ENCODE measurements around the gene PLIN5.
"Not testable (repeated sequence)": the region's sequence is repeated elsewhere in the genome, so short reads cannot be mapped to it uniquely, and the experiment has no call there.

The PLIN5 gene

DNA sequence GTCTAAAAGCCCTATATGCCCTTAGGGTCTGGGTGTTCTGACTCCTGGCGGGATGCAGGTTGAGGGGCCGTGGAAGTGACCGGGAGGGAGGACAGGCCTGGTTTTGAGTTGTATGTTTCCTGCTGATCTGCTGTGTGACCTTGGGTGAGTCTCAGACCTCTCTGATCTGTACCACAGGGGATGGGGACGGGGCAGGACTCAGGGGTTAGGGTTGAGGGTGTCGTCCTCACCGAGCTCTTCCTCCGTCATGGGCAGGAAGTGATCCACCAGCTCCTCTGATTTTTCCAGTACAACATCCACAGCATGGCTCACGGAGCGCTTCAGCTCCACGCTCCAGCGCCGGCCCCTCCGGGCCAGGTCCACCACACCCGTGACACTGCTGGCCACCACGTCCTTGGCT is 6.2 kb downstream of the PLIN5 start:
- no peak for DNase-seq
- Histone ChIP-seq H3K23ac (ENCODE audit: low read length) (no peak overlapping the region), H2AFZ (ENCODE audit: insufficient read depth, low read length, poor library complexity) (no peak overlapping the region), H3K4me1 (ENCODE audit: control insufficient read depth in 1 of 2, insufficient read depth in 2 of 2, low read length in 2 of 2) (no peaks in the 10 kb centered on the region), H3K18ac (ENCODE audit: low read length) (no peak overlapping the region), H3K79me2 (ENCODE audit: control insufficient read depth, insufficient read depth, low read length, poor library complexity) (no peaks in the 10 kb centered on the region), H3K4ac (ENCODE audit: low read depth, low read length) (no peak overlapping the region), H4K12ac (ENCODE audit: low read depth, low read length) (no peak overlapping the region), H3K79me1 (ENCODE audit: low read length) (no peaks in the 10 kb centered on the region), H2BK12ac (ENCODE audit: low read length) (no peak overlapping the region), H2BK120ac (ENCODE audit: insufficient read depth, low read length, poor library complexity) (no peak overlapping the region), H3K14ac (ENCODE audit: low read length) (no peak overlapping the region), H4K8ac (ENCODE audit: low read depth, low read length) (no peak overlapping the region), H3K36me3 (ENCODE audit: control insufficient read depth in 1 of 2, insufficient read depth in 2 of 2, low read length in 2 of 2) (no peaks in the 10 kb centered on the region), H4K91ac (ENCODE audit: low read depth, low read length) (no peak overlapping the region), H2BK5ac (ENCODE audit: low read depth, low read length, poor library complexity) (no peak overlapping the region), H3K4me2 (ENCODE audit: low read length) (no peak overlapping the region), H3K9ac (ENCODE audit: low read length) (no peak overlapping the region), H3K4me3 (ENCODE audit: low read depth, low read length) (no peak overlapping the region), H2AK5ac (ENCODE audit: low read length) (no peak overlapping the region), H3K27me3 (ENCODE audit: insufficient read depth, low read length) (peaks cover under 1% of the 10 kb centered on the region), H3K27ac (ENCODE audit: low read depth, low read length) (no peak overlapping the region), H3K9me3 (ENCODE audit: insufficient read depth, low read depth, low read length) (peaks cover 4% of the 10 kb centered on the region)
- WGBS (ENCODE audit: extremely low coverage, insufficient coverage, insufficient read length) = no CpG with 5 or more reads among the region's 15 CpGs

DNA sequence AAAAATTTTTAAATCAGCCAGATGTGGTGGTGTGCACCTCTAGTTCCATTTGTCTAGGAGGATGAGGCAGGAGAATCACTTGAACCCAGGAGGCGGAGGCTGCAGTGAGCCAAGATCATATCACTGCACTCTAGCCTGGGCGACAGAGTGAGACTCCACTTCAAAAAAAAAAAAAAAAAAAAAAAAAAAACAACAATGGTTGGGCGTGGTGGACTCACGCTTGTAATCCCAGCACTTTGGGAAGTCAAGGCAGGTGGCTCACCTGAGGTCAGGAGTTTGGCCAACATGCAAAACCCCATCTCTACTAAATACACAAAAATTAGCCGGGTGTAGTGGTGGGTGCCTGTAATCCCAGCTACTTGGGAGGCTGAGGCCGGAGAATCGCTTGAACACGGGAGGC is 7.6 kb downstream of the PLIN5 start:
- H2AFZ ChIP-seq (ENCODE audit: insufficient read depth, low read length, poor library complexity); H3K4ac ChIP-seq (ENCODE audit: low read depth, low read length); H2AK5ac ChIP-seq (ENCODE audit: low read length); H3K79me2 ChIP-seq (ENCODE audit: control insufficient read depth, insufficient read depth, low read length, poor library complexity); H3K14ac ChIP-seq (ENCODE audit: low read length); H3K4me2 ChIP-seq (ENCODE audit: low read length); H2BK120ac ChIP-seq (ENCODE audit: insufficient read depth, low read length, poor library complexity); H3K18ac ChIP-seq (ENCODE audit: low read length); H3K27ac ChIP-seq (ENCODE audit: low read depth, low read length); H3K27me3 ChIP-seq (ENCODE audit: insufficient read depth, low read length); DNase-seq; H4K91ac ChIP-seq (ENCODE audit: low read depth, low read length); H3K4me1 ChIP-seq (ENCODE audit: control insufficient read depth in 1 of 2, insufficient read depth in 2 of 2, low read length in 2 of 2); H4K8ac ChIP-seq (ENCODE audit: low read depth, low read length); H3K23ac ChIP-seq (ENCODE audit: low read length); H3K9ac ChIP-seq (ENCODE audit: low read length); H2BK12ac ChIP-seq (ENCODE audit: low read length); H3K9me3 ChIP-seq (ENCODE audit: insufficient read depth, low read depth, low read length); H3K36me3 ChIP-seq (ENCODE audit: control insufficient read depth in 1 of 2, insufficient read depth in 2 of 2, low read length in 2 of 2); H2BK5ac ChIP-seq (ENCODE audit: low read depth, low read length, poor library complexity); H3K79me1 ChIP-seq (ENCODE audit: low read length); H4K12ac ChIP-seq (ENCODE audit: low read depth, low read length); H3K4me3 ChIP-seq (ENCODE audit: low read depth, low read length): not testable (repeated sequence)
- WGBS (ENCODE audit: extremely low coverage, insufficient coverage, insufficient read length) = no CpG with 5 or more reads among the region's 8 CpGs

GRCh38 chr19:4525563-4526002 is 9.4 kb downstream of the PLIN5 start:
- no CpG with 5 or more reads among the region's 23 CpGs for WGBS (ENCODE audit: extremely low coverage, insufficient coverage, insufficient read length)
- Histone ChIP-seq H3K27me3 (ENCODE audit: insufficient read depth, low read length) (no peaks in the 10 kb centered on the region), H3K4ac (ENCODE audit: low read depth, low read length) (no peak overlapping the region), H3K36me3 (ENCODE audit: control insufficient read depth in 1 of 2, insufficient read depth in 2 of 2, low read length in 2 of 2) (no peaks in the 10 kb centered on the region), H2BK5ac (ENCODE audit: low read depth, low read length, poor library complexity) (no peak overlapping the region), H3K4me3 (ENCODE audit: low read depth, low read length) (no peak overlapping the region), H3K79me1 (ENCODE audit: low read length) (no peaks in the 10 kb centered on the region), H4K91ac (ENCODE audit: low read depth, low read length) (no peak overlapping the region), H2AFZ (ENCODE audit: insufficient read depth, low read length, poor library complexity) (no peak overlapping the region), H3K18ac (ENCODE audit: low read length) (no peak overlapping the region), H4K8ac (ENCODE audit: low read depth, low read length) (no peak overlapping the region), H3K4me1 (ENCODE audit: control insufficient read depth in 1 of 2, insufficient read depth in 2 of 2, low read length in 2 of 2) (peaks cover 1 to 4% of the 10 kb centered on the region in 2 experiments), H4K12ac (ENCODE audit: low read depth, low read length) (no peak overlapping the region), H3K9me3 (ENCODE audit: insufficient read depth, low read depth, low read length) (no peaks in the 10 kb centered on the region), H3K79me2 (ENCODE audit: control insufficient read depth, insufficient read depth, low read length, poor library complexity) (no peaks in the 10 kb centered on the region), H2BK12ac (ENCODE audit: low read length) (no peak overlapping the region), H2AK5ac (ENCODE audit: low read length) (no peak overlapping the region), H2BK120ac (ENCODE audit: insufficient read depth, low read length, poor library complexity) (no peak overlapping the region), H3K27ac (ENCODE audit: low read depth, low read length) (no peak overlapping the region), H3K9ac (ENCODE audit: low read length) (no peak overlapping the region), H3K4me2 (ENCODE audit: low read length) (no peak overlapping the region), H3K14ac (ENCODE audit: low read length) (no peak overlapping the region), H3K23ac (ENCODE audit: low read length) (no peak overlapping the region)
- DNase-seq = no peak

GRCh38 chr19:4524808-4525562 is 10.0 kb downstream of the PLIN5 start:
- H3K4me1 ChIP-seq (ENCODE audit: control insufficient read depth in 1 of 2, insufficient read depth in 2 of 2, low read length in 2 of 2) = peaks cover 1 to 4% of the 10 kb centered on the region in 2 experiments
- H2BK12ac ChIP-seq (ENCODE audit: low read length) = no peak overlapping the region
- DNase-seq = peak; percentile 36 to 75
- H3K9ac ChIP-seq (ENCODE audit: low read length) = no peak overlapping the region
- no peak overlapping the region for H3K4me2 ChIP-seq (ENCODE audit: low read length)
- H2AK5ac ChIP-seq (ENCODE audit: low read length) = no peak overlapping the region
- H2BK5ac ChIP-seq (ENCODE audit: low read depth, low read length, poor library complexity) = no peak overlapping the region
- H3K14ac ChIP-seq (ENCODE audit: low read length) = no peak overlapping the region
- H3K9me3 ChIP-seq (ENCODE audit: insufficient read depth, low read depth, low read length) = no peaks in the 10 kb centered on the region
- no peaks in the 10 kb centered on the region for H3K79me2 ChIP-seq (ENCODE audit: control insufficient read depth, insufficient read depth, low read length, poor library complexity)
- H3K27me3 ChIP-seq (ENCODE audit: insufficient read depth, low read length) = no peaks in the 10 kb centered on the region
- no peak overlapping the region for H2AFZ ChIP-seq (ENCODE audit: insufficient read depth, low read length, poor library complexity)
- H3K27ac ChIP-seq (ENCODE audit: low read depth, low read length) = no peak overlapping the region
- H4K8ac ChIP-seq (ENCODE audit: low read depth, low read length) = no peak overlapping the region
- H3K36me3 ChIP-seq (ENCODE audit: control insufficient read depth in 1 of 2, insufficient read depth in 2 of 2, low read length in 2 of 2) = no peaks in the 10 kb centered on the region
- no peaks in the 10 kb centered on the region for H3K79me1 ChIP-seq (ENCODE audit: low read length)
- no peak overlapping the region for H2BK120ac ChIP-seq (ENCODE audit: insufficient read depth, low read length, poor library complexity)
- no peak overlapping the region for H4K12ac ChIP-seq (ENCODE audit: low read depth, low read length)
- H3K23ac ChIP-seq (ENCODE audit: low read length) = no peak overlapping the region
- no peak overlapping the region for H4K91ac ChIP-seq (ENCODE audit: low read depth, low read length)
- whole genome bisulfite sequencing (ENCODE audit: extremely low coverage, insufficient coverage, insufficient read length) = no CpG with 5 or more reads among the region's 23 CpGs
- no peak overlapping the region for H3K4ac ChIP-seq (ENCODE audit: low read depth, low read length)
- no peak overlapping the region for H3K4me3 ChIP-seq (ENCODE audit: low read depth, low read length)
- H3K18ac ChIP-seq (ENCODE audit: low read length) = no peak overlapping the region
